ENCODE data around the gene POLD3.
"Not testable (repeated sequence)": the region's sequence is repeated elsewhere in the genome, so short reads cannot be mapped to it uniquely, and the experiment has no call there.

Gene POLD3

GRCh38 chr11:74583024-74583624 lies 9.3 kb upstream of the POLD3 start:
- DNase-seq: no peak

- DNase-seq: not testable (repeated sequence)
Measured at GRCh38 chr11:74590492-74590891, 1.9 kb upstream of the POLD3 start.

- DNase-seq: no peak
Measured at GRCh38 chr11:74592063-74592440, 330 bp upstream of the POLD3 start.

GRCh38 chr11:74593463-74593862 lies 1.1 kb downstream of the POLD3 start:
- no peak for DNase-seq

GRCh38 chr11:74602637-74603556 lies 10.5 kb downstream of the POLD3 start:
- no peak for DNase-seq

- DNase-seq: no peak
Measured at GRCh38 chr11:74603845-74604244, 11.5 kb downstream of the POLD3 start.

GRCh38 chr11:74604311-74604710 lies 11.9 kb downstream of the POLD3 start:
- DNase-seq: no peak

GRCh38 chr11:74605403-74605802 lies 13.0 kb downstream of the POLD3 start:
- no peak for DNase-seq

GRCh38 chr11:74608431-74608830 lies 16.0 kb downstream of the POLD3 start:
- no peak for DNase-seq

GRCh38 chr11:74611369-74611861 lies 19.0 kb downstream of the POLD3 start:
- DNase-seq: no peak

- no peak for DNase-seq
Measured at GRCh38 chr11:74612877-74613276, 20.5 kb downstream of the POLD3 start.

- DNase-seq: no peak
Measured at GRCh38 chr11:74615311-74615710, 22.9 kb downstream of the POLD3 start.

- no peak for DNase-seq
Measured at GRCh38 chr11:74615988-74616387, 23.6 kb downstream of the POLD3 start.

GRCh38 chr11:74620531-74620930 lies 28.1 kb downstream of the POLD3 start:
- no peak for DNase-seq

GRCh38 chr11:74626130-74626529 lies 33.7 kb downstream of the POLD3 start:
- no peak for DNase-seq

GRCh38 chr11:74626604-74627003 lies 34.2 kb downstream of the POLD3 start:
- no peak for DNase-seq

- DNase-seq: no peak
Measured at GRCh38 chr11:74627381-74627780, 35.0 kb downstream of the POLD3 start.

GRCh38 chr11:74630043-74630442 lies 37.7 kb downstream of the POLD3 start:
- DNase-seq: no peak

- no peak for DNase-seq
Measured at GRCh38 chr11:74633406-74634393, 41.3 kb downstream of the POLD3 start.

- DNase-seq: no peak
Measured at GRCh38 chr11:74634537-74634936, 42.2 kb downstream of the POLD3 start.

- DNase-seq: no peak
Measured at GRCh38 chr11:74636630-74637184, 44.3 kb downstream of the POLD3 start.

- no peak for DNase-seq
Measured at GRCh38 chr11:74637700-74638099, 45.3 kb downstream of the POLD3 start.

GRCh38 chr11:74638869-74639268 lies 46.5 kb downstream of the POLD3 start:
- no peak for DNase-seq
